Activated CD8-positive, alpha-beta T cell treated with anti-CD3 and anti-CD28 coated beads for 36 hours (primary cell): ENCODE data around the gene ATP2B1. TPM values are rescaled to one million over a fixed set of nuclear protein-coding genes. Genes with fewer than 3 reads are reported as not detected.

Experiments used
- ATAC-seq: fragments of 200-7000 bp; cut with Tn5 transposase; one replicate; pipeline ENCODE4 v1.10.0; 2021; ENCODE audit warnings: mild to moderate bottlenecking, moderate library complexity
- CTCF ChIA-PET: fragments of 350-600 bp; sonication (Branson Sonifier 250); formaldehyde crosslinking; loops from one replicate; lab custom pipeline; 2021; ENCODE audit warnings: antibody characterized with exemption; lab: Charles Lee
- POLR2A ChIA-PET: fragments of 350-600 bp; sonication (Branson Sonifier 250); formaldehyde crosslinking; loops from one replicate; lab custom pipeline; 2021; ENCODE audit warnings: antibody characterized with exemption; lab: Charles Lee
- DNase-seq: peaks from one replicate; pipeline ENCODE4 v3.0.0-alpha.2; 2020
- H3K27ac Mint-ChIP-seq: one replicate; pipeline ENCODE4 v1.8.0; 2021; ENCODE audit warnings: mild to moderate bottlenecking, mixed read lengths
- H3K27me3 Mint-ChIP-seq: one replicate; pipeline ENCODE4 v1.8.0; 2021; ENCODE audit warnings: mixed read lengths
- H3K36me3 Mint-ChIP-seq: one replicate; pipeline ENCODE4 v1.8.0; 2021; ENCODE audit warnings: low read depth, mixed read lengths
- H3K4me1 Mint-ChIP-seq: one replicate; pipeline ENCODE4 v1.8.0; 2021; ENCODE audit warnings: low read depth, mixed read lengths
- H3K4me3 Mint-ChIP-seq: one replicate; pipeline ENCODE4 v1.8.0; 2021; ENCODE audit warnings: mild to moderate bottlenecking, moderate library complexity, mixed read lengths
- H3K9me3 Mint-ChIP-seq: one replicate; pipeline ENCODE4 v1.8.0; 2021; ENCODE audit warnings: mixed read lengths
- CTCF ChIP-seq: fragments of 200-600 bp; IDR thresholded peaks from one replicate; pipeline ENCODE4 v1.8.0; 2022; ENCODE audit warnings: antibody characterized with exemption, mild to moderate bottlenecking
- intact Hi-C: fragments of 100-400 bp; cut with micrococcal nuclease; formaldehyde crosslinking; loops from one replicate; pipeline ENCODE4 v1.10.0; 2022
- total RNA-seq, 2 experiments: library from RNA; stranded (reverse); gene quantifications; one replicate each; pipeline ENCODE4 v1.2.3, GENCODE V29; 2021

The ATP2B1 gene
- total RNA-seq, 2 experiments from 2014 or later, result 20.8 to 26.2 TPM

GRCh38 chr12:89538897-89539296, 169.7 kb downstream of the ATP2B1 start:
- TF ChIP-seq CTCF, result no peak
- ATAC-seq, result no peak
- Mint-ChIP-seq H3K27ac (no peak overlapping the region), H3K27me3 (no peaks in the 10 kb centered on the region), H3K9me3 (no peaks in the 10 kb centered on the region), H3K36me3 (no peaks in the 10 kb centered on the region), H3K4me1 (peaks cover 4% of the 10 kb centered on the region), H3K4me3 (no peak overlapping the region)
- intact Hi-C loops, result no loop called here
- ChIA-PET CTCF (interaction anchor here (0.6 to 1.5 kb wide), 7 partner anchors 9 to 564 kb away, joined by 3 to 4 read pairs (median 3); partner anchors contain the start of gene GALNT4), POLR2A (no interaction called here)
- DNase-seq, result no peak

Other genes with a start within 250 kb of the ATP2B1 start
- 1 to 10 TPM; 5.9 to 6.4 TPM for gene GALNT4, start 184.0 kb downstream of the ATP2B1 start, total RNA-seq
- gene POC1B, start 182.8 kb downstream of the ATP2B1 start, total RNA-seq, result 10 to 100 TPM; 31.9 to 34.8 TPM